Measurements from ENCODE around the gene TNRC6C. TPM values are rescaled to one million over a fixed set of nuclear protein-coding genes. Genes with fewer than 3 reads are reported as not detected.

The TNRC6C gene
- total RNA-seq, 4 donors from 2014 or later = 5.3 to 15.4 (median 6.8) TPM

GRCh38 chr17:78020717-78021108 lies 62.2 kb downstream of the TNRC6C start:
- intact Hi-C loops (cut with DNase I; ENCODE audit: low total_unique reads) = no loop called here
- TF ChIP-seq POLR2A (IDR thresholded peaks at IDR 0.05) (no peak), CTCF (IDR thresholded peaks at IDR 0.05) (no peak)
- WGBS, 2 donors = 58 to 82% methylated on average over 1 of the region's 1 CpG
- DNase-seq (ENCODE audit: low spot score in 2 of 2) = no peak
- no peak overlapping the region for H3K4me3 ChIP-seq (ENCODE audit: low read depth, poor library complexity, severe bottlenecking)

GRCh38 chr17:78022425-78022824 lies 63.9 kb downstream of the TNRC6C start:
- intact Hi-C loops (cut with DNase I; ENCODE audit: low total_unique reads) = no loop called here
- TF ChIP-seq CTCF (IDR thresholded peaks at IDR 0.05) = no peak
- TF ChIP-seq POLR2A (IDR thresholded peaks at IDR 0.05) = no peak
- no peak for DNase-seq (ENCODE audit: low spot score in 2 of 2)
- H3K4me3 ChIP-seq (ENCODE audit: low read depth, poor library complexity, severe bottlenecking) = no peak overlapping the region
- WGBS, 2 donors = 61 to 70% methylated on average over 2 of the region's 2 CpGs

GRCh38 chr17:78023042-78023441 lies 64.5 kb downstream of the TNRC6C start:
- 89% methylated on average over 5 of the region's 5 CpGs for WGBS, 2 donors
- intact Hi-C loops (cut with DNase I; ENCODE audit: low total_unique reads) = no loop called here
- DNase-seq (ENCODE audit: low spot score in 2 of 2) = no peak
- TF ChIP-seq CTCF (IDR thresholded peaks at IDR 0.05) (no peak), POLR2A (IDR thresholded peaks at IDR 0.05) (no peak)
- H3K4me3 ChIP-seq (ENCODE audit: low read depth, poor library complexity, severe bottlenecking) = no peak overlapping the region

GRCh38 chr17:78026381-78026780 lies 67.9 kb downstream of the TNRC6C start:
- intact Hi-C loops (cut with DNase I; ENCODE audit: low total_unique reads) = no loop called here
- WGBS, 2 donors = 77 to 84% methylated on average over 2 of the region's 2 CpGs

GRCh38 chr17:78027121-78027520 lies 68.6 kb downstream of the TNRC6C start:
- no peak overlapping the region for H3K4me3 ChIP-seq (ENCODE audit: low read depth, poor library complexity, severe bottlenecking)
- intact Hi-C loops (cut with DNase I; ENCODE audit: low total_unique reads) = no loop called here
- TF ChIP-seq POLR2A (IDR thresholded peaks at IDR 0.05) = no peak
- no peak for TF ChIP-seq CTCF (IDR thresholded peaks at IDR 0.05)
- DNase-seq (ENCODE audit: low spot score in 2 of 2) = no peak
- 90 to 98% methylated on average over 2 of the region's 2 CpGs for WGBS, 2 donors

More at GRCh38 chr17:78026381-78026780, 67.9 kb downstream of the TNRC6C start:
- no peak for DNase-seq (ENCODE audit: low spot score in 2 of 2)
- H3K4me3 ChIP-seq (ENCODE audit: low read depth, poor library complexity, severe bottlenecking) = no peak overlapping the region
- TF ChIP-seq POLR2A (IDR thresholded peaks at IDR 0.05) (no peak), CTCF (IDR thresholded peaks at IDR 0.05) (no peak)

GRCh38 chr17:78029697-78030096 lies 71.2 kb downstream of the TNRC6C start:
- H3K4me3 ChIP-seq (ENCODE audit: low read depth, poor library complexity, severe bottlenecking) = no peak overlapping the region
- no peak for DNase-seq (ENCODE audit: low spot score in 2 of 2)
- intact Hi-C loops (cut with DNase I; ENCODE audit: low total_unique reads) = no loop called here
- 59 to 61% methylated on average over 1 of the region's 1 CpG for WGBS, 2 donors
- TF ChIP-seq CTCF (IDR thresholded peaks at IDR 0.05) (no peak), POLR2A (IDR thresholded peaks at IDR 0.05) (no peak)

Measured in lower leg skin (tissue), 4 donors.